DND-41 (cell line): ENCODE results near the gene EHMT1.
A peak's percentile ranks its signal among the peaks of the same experiment; 100 is the strongest.

ENCODE experiments used
- ATAC-seq: fragments of 200-7000 bp; cut with Tn5 transposase; 3 replicates; pipeline ENCODE4 v1.9.1; 2021; ENCODE audit warnings: low read depth; ENCODE audit not compliant: insufficient read depth
- DNase-seq: peaks from one replicate; pipeline ENCODE4 v3.0.0-alpha.2; 2020
- H2AFZ ChIP-seq: 2 replicates; pipeline ENCODE4 v1.6.0; 2012; ENCODE audit warnings: low read depth, low read length
- H3K27ac ChIP-seq: 2 replicates; pipeline ENCODE4 v1.5.1; 2012; ENCODE audit warnings: low read length, inconsistent platforms
- H3K27me3 ChIP-seq: fragments of 200-600 bp; sonication (generic); 2 replicates; pipeline ENCODE4 v1.6.0; 2012; ENCODE audit warnings: low read length, mild to moderate bottlenecking, inconsistent platforms; ENCODE audit not compliant: insufficient read depth, poor library complexity
- H3K36me3 ChIP-seq: 2 replicates; pipeline ENCODE4 v1.5.1; 2012; ENCODE audit warnings: low read length, inconsistent platforms; ENCODE audit not compliant: insufficient read depth
- H3K4me1 ChIP-seq: 2 replicates; pipeline ENCODE4 v1.5.1; 2012; ENCODE audit warnings: mild to moderate bottlenecking, low read length; ENCODE audit not compliant: insufficient read depth
- H3K4me2 ChIP-seq: 2 replicates; pipeline ENCODE4 v1.6.0; 2012; ENCODE audit warnings: mild to moderate bottlenecking, moderate library complexity, low read length, inconsistent platforms; ENCODE audit not compliant: insufficient read depth
- H3K4me3 ChIP-seq, 2 experiments: fragments of 200-600 bp in 1 of 2; shearing (Covaris generic) in 1 of 2; 2 replicates each; pipeline ENCODE4 v1.5.1; 2012 to 2016; ENCODE audit warnings: inconsistent platforms in 2 of 2, low read length in 2 of 2, mild to moderate bottlenecking in 2 of 2, low read depth in 1 of 2, moderate library complexity in 1 of 2
- H3K79me2 ChIP-seq: 2 replicates; pipeline ENCODE4 v1.6.0; 2012; ENCODE audit warnings: low read length, inconsistent platforms; ENCODE audit not compliant: insufficient read depth
- H3K9ac ChIP-seq: 2 replicates; pipeline ENCODE4 v1.6.0; 2012; ENCODE audit warnings: low read depth, mild to moderate bottlenecking, inconsistent platforms, low read length, moderate library complexity
- H3K9me3 ChIP-seq: 2 replicates; pipeline ENCODE4 v1.5.1; 2012; ENCODE audit warnings: low read length, moderate library complexity, mild to moderate bottlenecking, inconsistent platforms; ENCODE audit not compliant: insufficient read depth, severe bottlenecking
- H4K20me1 ChIP-seq: 2 replicates; pipeline ENCODE4 v1.6.0; 2012; ENCODE audit warnings: low read length; ENCODE audit not compliant: insufficient read depth
- EZH2 ChIP-seq: IDR thresholded peaks from 3 replicates; pipeline ENCODE4 v1.6.1; 2012; ENCODE audit warnings: borderline replicate concordance, low read depth, mild to moderate bottlenecking, moderate library complexity, low read length, inconsistent platforms; ENCODE audit not compliant: severe bottlenecking
- TF ChIP-seq, protein P1 (sequence below): IDR thresholded peaks from 2 replicates; pipeline ENCODE4 v1.5.1; 2012; ENCODE audit warnings: borderline replicate concordance, low read length, moderate library complexity, mild to moderate bottlenecking; ENCODE audit not compliant: poor library complexity, severe bottlenecking; ENCODE audit errors: extremely low read depth

The EHMT1 gene

DNA sequence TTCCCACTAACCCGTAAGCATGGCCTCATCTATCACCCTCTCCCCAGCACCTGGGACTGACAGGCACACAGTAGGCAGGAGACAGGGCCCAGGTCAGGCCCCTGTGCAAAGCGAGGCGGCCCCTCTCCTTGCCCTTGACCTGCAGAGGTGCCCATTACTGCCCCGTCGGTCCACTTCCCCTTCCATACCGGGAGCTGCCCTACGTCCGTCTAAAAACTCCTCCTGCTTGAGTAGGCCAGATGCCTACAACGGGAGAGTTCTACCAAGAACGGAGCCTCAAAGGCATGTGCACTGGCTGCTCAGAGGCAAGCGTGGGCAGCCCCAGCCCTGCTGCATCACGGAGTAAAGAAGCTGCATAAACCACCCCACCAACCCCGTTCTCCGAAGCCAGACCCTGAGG, 35.5 kb upstream of the EHMT1 start:
- Histone ChIP-seq H3K36me3 (peaks cover 68% of the 10 kb centered on the region), H3K9ac (no peak overlapping the region), H4K20me1 (peaks cover 53% of the 10 kb centered on the region), H2AFZ (no peak overlapping the region), H3K27me3 (no peaks in the 10 kb centered on the region), H3K27ac (no peak overlapping the region), H3K79me2 (peaks cover 20% of the 10 kb centered on the region), H3K4me1 (peaks cover 13% of the 10 kb centered on the region), H3K9me3 (no peaks in the 10 kb centered on the region), H3K4me3 (no peak overlapping the region), H3K4me2 (no peak overlapping the region)
- no peak for ATAC-seq
- TF ChIP-seq, protein P1, sequence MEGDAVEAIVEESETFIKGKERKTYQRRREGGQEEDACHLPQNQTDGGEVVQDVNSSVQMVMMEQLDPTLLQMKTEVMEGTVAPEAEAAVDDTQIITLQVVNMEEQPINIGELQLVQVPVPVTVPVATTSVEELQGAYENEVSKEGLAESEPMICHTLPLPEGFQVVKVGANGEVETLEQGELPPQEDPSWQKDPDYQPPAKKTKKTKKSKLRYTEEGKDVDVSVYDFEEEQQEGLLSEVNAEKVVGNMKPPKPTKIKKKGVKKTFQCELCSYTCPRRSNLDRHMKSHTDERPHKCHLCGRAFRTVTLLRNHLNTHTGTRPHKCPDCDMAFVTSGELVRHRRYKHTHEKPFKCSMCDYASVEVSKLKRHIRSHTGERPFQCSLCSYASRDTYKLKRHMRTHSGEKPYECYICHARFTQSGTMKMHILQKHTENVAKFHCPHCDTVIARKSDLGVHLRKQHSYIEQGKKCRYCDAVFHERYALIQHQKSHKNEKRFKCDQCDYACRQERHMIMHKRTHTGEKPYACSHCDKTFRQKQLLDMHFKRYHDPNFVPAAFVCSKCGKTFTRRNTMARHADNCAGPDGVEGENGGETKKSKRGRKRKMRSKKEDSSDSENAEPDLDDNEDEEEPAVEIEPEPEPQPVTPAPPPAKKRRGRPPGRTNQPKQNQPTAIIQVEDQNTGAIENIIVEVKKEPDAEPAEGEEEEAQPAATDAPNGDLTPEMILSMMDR = no peak
- DNase-seq = no peak

- Histone ChIP-seq H3K27me3 (no peaks in the 10 kb centered on the region), H3K9me3 (no peaks in the 10 kb centered on the region), H3K27ac (no peak overlapping the region), H4K20me1 (peaks cover 59% of the 10 kb centered on the region), H3K4me3 (no peak overlapping the region), H3K79me2 (peaks cover 22% of the 10 kb centered on the region), H3K36me3 (peaks cover 71% of the 10 kb centered on the region), H2AFZ (no peak overlapping the region), H3K4me2 (no peak overlapping the region), H3K4me1 (peaks cover 18% of the 10 kb centered on the region), H3K9ac (no peak overlapping the region)
- ATAC-seq = no peak
- no peak for TF ChIP-seq EZH2
- TF ChIP-seq, protein P1 = no peak
- no peak for DNase-seq
These were observed 34.8 kb upstream of the EHMT1 start for GRCh38 chr9:137583957-137584356.

DNA sequence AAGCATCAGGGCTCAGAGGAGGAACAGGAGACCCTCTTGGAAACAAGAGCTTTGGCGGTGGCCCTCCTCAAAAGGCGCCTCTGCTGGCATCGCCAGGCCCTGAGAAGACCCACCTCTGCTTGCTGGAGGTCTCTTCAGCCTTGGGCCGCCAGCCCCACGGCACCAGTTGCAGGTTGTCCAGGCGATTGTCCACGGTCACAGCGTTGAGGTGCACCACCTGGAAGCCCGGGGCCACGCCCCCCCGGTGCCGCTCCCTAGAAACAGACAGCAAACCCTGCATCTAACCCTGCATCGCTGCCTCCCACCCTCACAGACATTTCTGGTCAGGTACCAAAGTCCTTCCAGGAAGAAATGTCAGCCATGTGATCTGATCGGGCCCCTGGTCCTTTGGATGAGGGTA, 32.0 kb upstream of the EHMT1 start:
- H3K36me3 ChIP-seq = peaks cover 69% of the 10 kb centered on the region
- no peak overlapping the region for H3K27ac ChIP-seq
- TF ChIP-seq, protein P1 = no peak
- no peak for TF ChIP-seq EZH2
- H3K4me1 ChIP-seq = peaks cover 29% of the 10 kb centered on the region
- H3K4me2 ChIP-seq = no peak overlapping the region
- DNase-seq = no peak
- no peak overlapping the region for H3K4me3 ChIP-seq
- H4K20me1 ChIP-seq = peaks cover 67% of the 10 kb centered on the region
- H3K9me3 ChIP-seq = no peaks in the 10 kb centered on the region
- H3K27me3 ChIP-seq = no peaks in the 10 kb centered on the region
- no peak overlapping the region for H2AFZ ChIP-seq
- no peak overlapping the region for H3K9ac ChIP-seq
- peaks cover 31% of the 10 kb centered on the region for H3K79me2 ChIP-seq
- no peak for ATAC-seq

DNA sequence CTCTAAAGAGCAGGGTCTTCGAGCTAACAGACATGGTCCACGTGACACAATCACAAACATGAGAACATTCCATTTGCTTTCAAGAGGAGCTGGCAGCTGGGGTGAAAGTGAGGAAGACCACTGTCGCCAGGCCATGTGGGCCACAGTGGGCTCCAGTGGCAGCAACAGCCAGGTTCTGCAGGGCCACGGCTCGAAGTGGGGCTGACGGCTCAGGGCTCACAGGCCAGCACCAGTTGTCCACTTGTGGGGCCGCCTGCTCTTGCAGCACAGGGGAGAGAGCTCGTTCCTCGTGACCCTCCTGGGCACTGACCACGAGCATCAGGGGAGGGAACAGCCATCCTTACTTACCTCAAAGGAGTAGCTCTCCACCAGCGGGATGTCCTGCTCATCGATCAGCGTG, 30.5 kb upstream of the EHMT1 start:
- no peak overlapping the region for H3K27ac ChIP-seq

More for the DNA sequence above, 30.5 kb upstream of the EHMT1 start:
- no peaks in the 10 kb centered on the region for H3K9me3 ChIP-seq
- peak overlapping the region; percentile 86 for H3K9ac ChIP-seq
- peaks cover 60% of the 10 kb centered on the region for H4K20me1 ChIP-seq
- peaks cover 29% of the 10 kb centered on the region for H3K4me1 ChIP-seq
- TF ChIP-seq, protein P1 = no peak
- TF ChIP-seq EZH2 = no peak
- peaks cover 55% of the 10 kb centered on the region for H3K36me3 ChIP-seq
- no peak overlapping the region for H2AFZ ChIP-seq
- DNase-seq (no peak), ATAC-seq (no peak)
- peaks cover 29% of the 10 kb centered on the region for H3K79me2 ChIP-seq
- H3K27me3 ChIP-seq = no peaks in the 10 kb centered on the region
- H3K4me2 ChIP-seq = peak overlapping the region; percentile 86
- no peak overlapping the region for H3K4me3 ChIP-seq
